ENCODE measurements around the gene CERT1. TPM values are rescaled to one million over a fixed set of nuclear protein-coding genes. Genes with fewer than 3 reads are reported as not detected.

Gene CERT1
- total and polyA plus RNA-seq, 12 donors, result 6.3 to 47.6 (median 37.5) TPM

- no peak overlapping the region for H3K4me3 ChIP-seq
- peaks cover 0 to 46% (median 11%) of the 10 kb centered on the region in 9 donors for H3K4me1 ChIP-seq
- intact Hi-C loops (cut with DNase I), result no loop called here
- ATAC-seq, result no peak
- no peak overlapping the region for H3K27ac ChIP-seq
- H3K36me3 ChIP-seq, result peaks cover 0 to 20% (median 0%) of the 10 kb centered on the region in 9 donors
- WGBS, 2 donors, result 83 to 84% methylated on average over 1 of the region's 1 CpG
- H3K9me3 ChIP-seq, result peaks cover 0 to 27% (median 15%) of the 10 kb centered on the region in 11 donors
- DNase-seq, result no peak
- H3K27me3 ChIP-seq, result no peaks in the 10 kb centered on the region
- no peak for TF ChIP-seq CTCF (IDR thresholded peaks at IDR 0.05)
Measured at GRCh38 chr5:75524591-75524990, 13.2 kb upstream of the CERT1 start.

DNA sequence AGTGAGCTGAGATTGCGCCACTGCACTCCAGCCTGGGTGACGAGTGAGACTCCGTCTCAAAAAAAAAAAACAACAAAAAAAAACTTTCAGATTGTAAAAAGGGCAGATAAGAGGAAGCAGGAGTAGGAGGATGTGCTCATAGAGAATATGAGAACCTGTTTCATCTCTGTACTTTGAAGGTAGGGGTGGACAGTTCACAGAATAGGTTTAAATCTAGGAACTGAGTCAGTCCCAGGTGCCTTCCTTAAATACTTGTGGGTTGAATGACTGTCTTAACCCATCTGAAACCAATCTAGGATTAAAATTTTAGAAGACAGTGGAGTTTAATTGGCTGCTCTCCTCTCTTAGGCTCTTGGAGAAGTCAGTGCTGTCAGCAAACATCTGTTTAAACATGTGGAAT is 12.6 kb upstream of the CERT1 start:
- no peak overlapping the region for H3K4me3 ChIP-seq
- TF ChIP-seq CTCF (IDR thresholded peaks at IDR 0.05), result no peak
- peaks cover 0 to 28% (median 15%) of the 10 kb centered on the region in 11 donors for H3K9me3 ChIP-seq
- intact Hi-C loops (cut with DNase I), result no loop called here
- H3K27ac ChIP-seq, result no peak overlapping the region
- ATAC-seq, result no peak
- peaks cover 0 to 47% (median 17%) of the 10 kb centered on the region in 9 donors for H3K4me1 ChIP-seq
- H3K36me3 ChIP-seq, result peaks cover 0 to 20% (median 0%) of the 10 kb centered on the region in 9 donors
- no peak for DNase-seq
- 72 to 84% methylated on average over 3 of the region's 3 CpGs for WGBS, 2 donors
- no peaks in the 10 kb centered on the region for H3K27me3 ChIP-seq

- WGBS, 2 donors, result 98 to 100% methylated on average over 1 of the region's 1 CpG
Measured at GRCh38 chr5:75523275-75523674, 11.8 kb upstream of the CERT1 start.

GRCh38 chr5:75522542-75522941 is 11.1 kb upstream of the CERT1 start:
- Histone ChIP-seq H3K9me3 (peaks cover 0 to 28% (median 15%) of the 10 kb centered on the region in 11 donors), H3K27me3 (no peaks in the 10 kb centered on the region), H3K4me3 (no peak overlapping the region), H3K27ac (no peak overlapping the region), H3K36me3 (peaks cover 0 to 20% (median 0%) of the 10 kb centered on the region in 9 donors), H3K4me1 (peaks cover 0 to 53% (median 21%) of the 10 kb centered on the region in 9 donors)
- 99 to 100% methylated on average over 1 of the region's 1 CpG for WGBS, 2 donors
- no peak for ATAC-seq
- intact Hi-C loops (cut with DNase I), result no loop called here
- DNase-seq, result no peak
- TF ChIP-seq CTCF (IDR thresholded peaks at IDR 0.05), result no peak

More at GRCh38 chr5:75523275-75523674, 11.8 kb upstream of the CERT1 start:
- peaks cover 0 to 28% (median 15%) of the 10 kb centered on the region in 11 donors for H3K9me3 ChIP-seq
- no peak for ATAC-seq
- H3K36me3 ChIP-seq, result peaks cover 0 to 20% (median 0%) of the 10 kb centered on the region in 9 donors
- peaks cover 0 to 53% (median 21%) of the 10 kb centered on the region in 9 donors for H3K4me1 ChIP-seq
- no peak overlapping the region for H3K27ac ChIP-seq
- intact Hi-C loops (cut with DNase I), result no loop called here
- no peak for DNase-seq
- no peak overlapping the region for H3K4me3 ChIP-seq
- H3K27me3 ChIP-seq, result no peaks in the 10 kb centered on the region
- no peak for TF ChIP-seq CTCF (IDR thresholded peaks at IDR 0.05)

Measured in heart right ventricle (tissue), 16 donors.